Stimulated activated CD8-positive, alpha-beta memory T cell treated with anti-CD3 and anti-CD28 coated beads, Interleukin-7, amount 100 ng/mL, for 4 hours (primary cell): ENCODE measurements around the gene DPAGT1.

Source experiments
- DNase-seq, 2 donors: peaks; one replicate each; pipeline ENCODE4 v3.0.0-alpha.2; 2020; ENCODE audit warnings: low read depth in 2 of 2

Gene DPAGT1

GRCh38 chr11:119057000-119057769 lies 44.5 kb downstream of the DPAGT1 start, which contains the start of gene HYOU1:
Gene HYOU1, minus strand, starts transcription at chr11:119057205. Its CDS starts 1,045 bp downstream, at chr11:119056160.
- DNase-seq, result peak; percentile 93 to 99

GRCh38 chr11:119056421-119056999 lies 45.1 kb downstream of the DPAGT1 start:
- peak; percentile 12 to 35 for DNase-seq

GRCh38 chr11:119055901-119056300 lies 45.8 kb downstream of the DPAGT1 start:
- DNase-seq, result no peak

- DNase-seq, result no peak
These were observed 47.2 kb downstream of the DPAGT1 start for GRCh38 chr11:119054418-119054817.

- no peak for DNase-seq
These were observed 49.4 kb downstream of the DPAGT1 start for GRCh38 chr11:119052163-119052814.

GRCh38 chr11:119051440-119052162 lies 50.1 kb downstream of the DPAGT1 start:
- DNase-seq, result no peak

- no peak for DNase-seq
These were observed 52.6 kb downstream of the DPAGT1 start for GRCh38 chr11:119049081-119049480.

GRCh38 chr11:119048644-119049043 lies 53.0 kb downstream of the DPAGT1 start:
- no peak for DNase-seq

- DNase-seq, result no peak
These were observed 54.4 kb downstream of the DPAGT1 start for GRCh38 chr11:119047205-119047604.
